ENCODE data around the gene OR52L1.
"Not testable (repeated sequence)": the region's sequence is repeated elsewhere in the genome, so short reads cannot be mapped to it uniquely, and the experiment has no call there.

Gene OR52L1

DNA sequence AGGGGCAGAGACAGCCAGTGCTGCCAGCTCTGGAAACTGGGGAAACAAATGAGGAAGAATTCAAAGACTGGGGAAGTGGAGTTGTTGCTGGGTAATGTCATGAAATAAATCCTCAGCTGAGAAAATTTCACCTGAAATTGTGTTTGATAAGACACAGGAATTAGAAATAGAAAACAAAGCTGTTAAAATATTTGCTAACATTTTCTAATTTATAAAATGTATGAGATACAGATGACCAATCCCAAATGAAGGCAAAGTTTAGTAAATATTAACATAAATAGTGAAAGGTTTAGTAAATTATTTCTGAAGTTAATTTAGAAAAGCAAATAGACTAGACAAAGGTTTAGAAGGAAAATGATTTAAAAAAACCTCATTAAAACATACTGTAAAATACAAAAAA is 18.4 kb downstream of the OR52L1 start, which contains the start of gene OR56A5:
Gene OR56A5, minus strand, starts transcription at position 101 of the 400 bp plus-strand sequence. Its CDS starts 0 bp downstream, at position 101.
- Histone ChIP-seq H3K4me2 (ENCODE audit: low read length) (no peak within 1 kb of the TSS), H3K4me1 (ENCODE audit: low read length) (no peaks in the 10 kb centered on the region), H3K9ac (ENCODE audit: low read length) (no peak within 1 kb of the TSS), H3K36me3 (replicated peaks; ENCODE audit: low read depth, low read length) (no peaks in the 10 kb centered on the region), H2AFZ (ENCODE audit: low read depth, low read length) (no peak within 1 kb of the TSS), H3K4me3 (ENCODE audit: low read length) (no peak within 1 kb of the TSS), H4K20me1 (ENCODE audit: insufficient read depth, low read length) (no peaks in the 10 kb centered on the region), H3K9me3 (ENCODE audit: insufficient read depth, low read length) (no peaks in the 10 kb centered on the region), H3K27me3 (ENCODE audit: low read depth, low read length) (peaks cover 19% of the 10 kb centered on the region), H3K27ac (ENCODE audit: low read length) (no peak within 1 kb of the TSS), H3K79me2 (ENCODE audit: low read length) (no peaks in the 10 kb centered on the region)
- TF ChIP-seq, protein P1, sequence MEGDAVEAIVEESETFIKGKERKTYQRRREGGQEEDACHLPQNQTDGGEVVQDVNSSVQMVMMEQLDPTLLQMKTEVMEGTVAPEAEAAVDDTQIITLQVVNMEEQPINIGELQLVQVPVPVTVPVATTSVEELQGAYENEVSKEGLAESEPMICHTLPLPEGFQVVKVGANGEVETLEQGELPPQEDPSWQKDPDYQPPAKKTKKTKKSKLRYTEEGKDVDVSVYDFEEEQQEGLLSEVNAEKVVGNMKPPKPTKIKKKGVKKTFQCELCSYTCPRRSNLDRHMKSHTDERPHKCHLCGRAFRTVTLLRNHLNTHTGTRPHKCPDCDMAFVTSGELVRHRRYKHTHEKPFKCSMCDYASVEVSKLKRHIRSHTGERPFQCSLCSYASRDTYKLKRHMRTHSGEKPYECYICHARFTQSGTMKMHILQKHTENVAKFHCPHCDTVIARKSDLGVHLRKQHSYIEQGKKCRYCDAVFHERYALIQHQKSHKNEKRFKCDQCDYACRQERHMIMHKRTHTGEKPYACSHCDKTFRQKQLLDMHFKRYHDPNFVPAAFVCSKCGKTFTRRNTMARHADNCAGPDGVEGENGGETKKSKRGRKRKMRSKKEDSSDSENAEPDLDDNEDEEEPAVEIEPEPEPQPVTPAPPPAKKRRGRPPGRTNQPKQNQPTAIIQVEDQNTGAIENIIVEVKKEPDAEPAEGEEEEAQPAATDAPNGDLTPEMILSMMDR (IDR thresholded peaks at IDR 0.05; ENCODE audit: low read depth, low read length): no peak
- no peak for TF ChIP-seq EZH2phosphoT487 (IDR thresholded peaks at IDR 0.05; ENCODE audit: low read depth)

DNA sequence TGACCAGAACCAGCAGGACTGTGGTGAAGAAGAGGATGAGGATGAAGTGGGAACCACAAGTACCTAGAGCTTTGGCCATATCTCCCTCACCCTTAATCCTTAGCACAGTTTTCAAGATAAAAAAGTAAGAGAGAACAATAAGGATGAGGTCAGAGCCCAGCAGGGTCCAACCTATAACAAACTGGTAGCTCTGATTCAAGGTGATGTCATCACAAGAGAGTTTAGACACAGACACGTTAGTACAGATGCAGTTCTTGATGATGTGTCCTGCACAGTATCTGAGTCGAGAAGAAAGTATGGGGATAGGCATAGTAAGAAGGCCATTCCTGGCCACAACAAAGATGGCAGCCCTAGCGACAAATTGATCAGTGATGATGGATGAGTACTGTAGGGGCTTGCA is 19.1 kb downstream of the OR52L1 start:
- TF ChIP-seq EZH2phosphoT487 (IDR thresholded peaks at IDR 0.05; ENCODE audit: low read depth): no peak
- TF ChIP-seq, protein P1 (IDR thresholded peaks at IDR 0.05; ENCODE audit: low read depth, low read length): no peak
- H2AFZ ChIP-seq (ENCODE audit: low read depth, low read length): no peak overlapping the region
- no peak overlapping the region for H3K4me2 ChIP-seq (ENCODE audit: low read length)
- H3K27me3 ChIP-seq (ENCODE audit: low read depth, low read length): peaks cover 19% of the 10 kb centered on the region
- H3K9ac ChIP-seq (ENCODE audit: low read length): no peak overlapping the region
- H3K27ac ChIP-seq (ENCODE audit: low read length): no peak overlapping the region
- no peaks in the 10 kb centered on the region for H3K79me2 ChIP-seq (ENCODE audit: low read length)
- no peaks in the 10 kb centered on the region for H3K36me3 ChIP-seq (replicated peaks; ENCODE audit: low read depth, low read length)
- no peak overlapping the region for H3K4me3 ChIP-seq (ENCODE audit: low read length)
- H3K4me1 ChIP-seq (ENCODE audit: low read length): no peaks in the 10 kb centered on the region
- no peaks in the 10 kb centered on the region for H3K9me3 ChIP-seq (ENCODE audit: insufficient read depth, low read length)
- H4K20me1 ChIP-seq (ENCODE audit: insufficient read depth, low read length): no peaks in the 10 kb centered on the region

DNA sequence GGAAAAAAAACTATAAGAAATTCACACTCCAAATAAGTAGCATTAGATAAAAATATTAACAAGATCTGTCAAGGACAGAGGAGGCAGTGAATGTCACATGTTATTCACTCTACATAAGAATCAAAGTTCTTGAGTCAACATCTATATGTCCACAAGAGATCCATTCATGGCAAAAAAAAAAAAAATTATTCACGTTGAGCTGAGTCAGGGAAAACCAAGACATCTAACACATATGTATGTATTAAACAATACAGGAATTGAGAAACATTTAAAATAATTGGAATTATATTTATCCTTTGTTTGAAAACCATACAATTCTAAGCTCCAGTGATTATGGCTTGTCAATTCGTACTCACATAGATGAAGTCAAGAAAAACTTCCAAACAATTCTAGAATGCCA is 19.8 kb downstream of the OR52L1 start:
- Histone ChIP-seq H3K27me3 (ENCODE audit: low read depth, low read length) (peaks cover 17% of the 10 kb centered on the region), H3K79me2 (ENCODE audit: low read length) (no peaks in the 10 kb centered on the region), H3K4me2 (ENCODE audit: low read length) (no peak overlapping the region), H3K4me1 (ENCODE audit: low read length) (no peaks in the 10 kb centered on the region), H3K9ac (ENCODE audit: low read length) (no peak overlapping the region), H3K4me3 (ENCODE audit: low read length) (no peak overlapping the region), H3K27ac (ENCODE audit: low read length) (no peak overlapping the region), H3K36me3 (replicated peaks; ENCODE audit: low read depth, low read length) (no peaks in the 10 kb centered on the region), H4K20me1 (ENCODE audit: insufficient read depth, low read length) (no peaks in the 10 kb centered on the region), H3K9me3 (ENCODE audit: insufficient read depth, low read length) (no peaks in the 10 kb centered on the region), H2AFZ (ENCODE audit: low read depth, low read length) (no peak overlapping the region)
- TF ChIP-seq EZH2phosphoT487 (IDR thresholded peaks at IDR 0.05; ENCODE audit: low read depth): no peak
- TF ChIP-seq, protein P1 (IDR thresholded peaks at IDR 0.05; ENCODE audit: low read depth, low read length): no peak

DNA sequence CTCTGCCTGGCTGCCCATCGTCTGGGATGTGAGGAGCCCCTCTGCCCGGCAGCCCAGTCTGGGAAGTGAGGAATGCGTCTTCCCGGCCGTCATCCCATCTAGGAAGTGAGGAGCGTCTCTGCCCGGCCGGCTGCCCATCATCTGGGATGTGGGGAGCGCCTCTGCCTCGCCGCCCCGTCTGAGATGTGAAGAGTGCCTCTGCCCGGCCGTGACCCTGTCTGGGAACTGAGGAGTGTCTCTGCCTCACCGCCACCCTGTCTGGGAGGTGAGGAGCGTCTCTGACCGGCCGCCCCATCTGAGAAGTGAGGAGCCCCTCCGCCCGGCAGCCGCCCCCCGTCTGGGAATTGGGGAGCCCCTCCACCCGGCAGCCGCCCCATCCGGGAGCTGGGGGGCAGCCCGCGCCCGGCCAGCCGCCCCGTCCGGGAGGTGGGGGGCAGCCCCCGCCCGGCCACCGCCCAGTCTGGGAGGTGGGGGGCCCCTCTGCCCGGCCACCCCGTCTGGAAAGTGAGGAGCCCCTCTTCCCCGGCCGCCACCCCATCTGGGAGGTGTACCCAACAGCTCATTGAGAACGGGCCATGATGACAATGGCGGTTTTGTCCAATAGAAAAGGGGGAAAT is 26.0 kb downstream of the OR52L1 start:
- not testable (repeated sequence) for H4K20me1 ChIP-seq (ENCODE audit: insufficient read depth, low read length); H3K4me3 ChIP-seq (ENCODE audit: low read length); H3K27ac ChIP-seq (ENCODE audit: low read length); H3K36me3 ChIP-seq (replicated peaks; ENCODE audit: low read depth, low read length); H3K4me2 ChIP-seq (ENCODE audit: low read length); H3K9ac ChIP-seq (ENCODE audit: low read length); H3K9me3 ChIP-seq (ENCODE audit: insufficient read depth, low read length); H3K27me3 ChIP-seq (ENCODE audit: low read depth, low read length); H2AFZ ChIP-seq (ENCODE audit: low read depth, low read length); H3K4me1 ChIP-seq (ENCODE audit: low read length); H3K79me2 ChIP-seq (ENCODE audit: low read length)
